HepG2 (cell line): Measurements from ENCODE around the gene STARD5. TPM values are rescaled to one million over a fixed set of nuclear protein-coding genes. Genes with fewer than 3 reads are reported as not detected.

ENCODE experiments used
- ATAC-seq: fragments of 200-7000 bp; cut with Tn5 transposase; 3 replicates; pipeline ENCODE4 v1.9.1; 2020; ENCODE audit warnings: mild to moderate bottlenecking, moderate library complexity
- BruUV-seq: library from RNA; stranded (reverse); fragments of 400-500 nt; replicated peaks from 2 replicates; lab custom pipeline; 2021; lab: Mats Ljungman, UMichigan
- CTCF ChIA-PET: fragments of 300-600 bp; formaldehyde crosslinking; extraction: SDS; loops from one replicate; lab custom pipeline; 2021; ENCODE audit warnings: low total read pairs, inconsistent platforms, low intra/inter-chr PET ratio; lab: Yijun Ruan, JAX
- POLR2A ChIA-PET: fragments of 350-600 bp; sonication (Branson Sonifier 250); formaldehyde crosslinking; loops from one replicate; lab custom pipeline; 2020; ENCODE audit warnings: antibody characterized with exemption, inconsistent platforms; lab: Yijun Ruan, JAX
- DNase-seq: peaks from one replicate; pipeline ENCODE4 v3.0.0-alpha.2; 2015; ENCODE audit warnings: low spot score
- FAIRE-seq: peaks from 3 replicates; lab custom pipeline; 2011; peaks lifted over from hg19 to GRCh38; lab: Jason Lieb, UNC
- H2AFZ ChIP-seq: one replicate; pipeline ENCODE4 v1.6.1; 2011; ENCODE audit warnings: low read length, inconsistent platforms
- H3K27ac ChIP-seq: fragments of 300-600 bp; 3 replicates; pipeline ENCODE4 v1.8.0; 2011; ENCODE audit warnings: mixed run types, mild to moderate bottlenecking, mixed read lengths, low read length, inconsistent platforms; ENCODE audit not compliant: insufficient read depth; ENCODE audit errors: extremely low read length
- H3K27me3 ChIP-seq, 2 experiments: fragments of 200-600 bp in 1 of 2; 2 replicates in 1 of 2; 3 replicates in 1 of 2; pipeline versions ENCODE4 v1.6.0 to v1.8.0; 2011; ENCODE audit warnings: low read length in 2 of 2, mild to moderate bottlenecking in 2 of 2, moderate library complexity in 2 of 2, inconsistent platforms in 1 of 2; ENCODE audit not compliant: insufficient read depth in 2 of 2, control insufficient read depth in 1 of 2
- H3K36me3 ChIP-seq, 2 experiments: fragments of 200-600 bp in 1 of 2; replicated peaks in 1 of 2; 2 replicates in 1 of 2; 3 replicates in 1 of 2; pipeline versions ENCODE4 v1.5.1 to v1.8.0; 2011; ENCODE audit warnings: low read length in 2 of 2, inconsistent platforms in 1 of 2; ENCODE audit not compliant: insufficient read depth in 2 of 2, control insufficient read depth in 1 of 2
- H3K4me1 ChIP-seq: 2 replicates; pipeline ENCODE4 v1.5.1; 2012; ENCODE audit warnings: low read length, inconsistent platforms; ENCODE audit not compliant: insufficient read depth
- H3K4me2 ChIP-seq: 2 replicates; pipeline ENCODE4 v1.6.0; 2011; ENCODE audit warnings: low read depth, low read length, inconsistent platforms
- H3K4me3 ChIP-seq, 3 experiments: fragments of 200-600 bp in 1 of 3; sonication (generic), shearing (Covaris generic) in 1 of 3; replicated peaks in 1 of 3; 2 replicates each; pipeline ENCODE4 v1.5.1; 2011 to 2016; ENCODE audit warnings: low read length in 3 of 3, inconsistent platforms in 2 of 3, low read depth in 2 of 3, mild to moderate bottlenecking in 2 of 3, control low read depth in 1 of 3, mixed read lengths in 1 of 3; ENCODE audit not compliant: insufficient read depth in 1 of 3
- H3K79me2 ChIP-seq: one replicate; pipeline ENCODE4 v1.6.1; 2011; ENCODE audit warnings: low read length, inconsistent platforms; ENCODE audit not compliant: insufficient read depth
- H3K9ac ChIP-seq: 2 replicates; pipeline ENCODE4 v1.6.0; 2011; ENCODE audit warnings: mild to moderate bottlenecking, low read depth, low read length, inconsistent platforms; ENCODE audit not compliant: insufficient read depth
- H3K9me3 ChIP-seq: 2 replicates; pipeline ENCODE4 v1.5.1; 2012; ENCODE audit warnings: mild to moderate bottlenecking, low read length
- H4K20me1 ChIP-seq: 2 replicates; pipeline ENCODE4 v1.6.0; 2011; ENCODE audit warnings: inconsistent platforms, mild to moderate bottlenecking, low read length, moderate library complexity; ENCODE audit not compliant: insufficient read depth
- FOXP1 ChIP-seq, 2 experiments: fragments of 450-650 bp in 1 of 2; IDR thresholded peaks; 2 replicates each; pipeline ENCODE4 v1.6.1; 2017 to 2018; ENCODE audit warnings: antibody characterized with exemption in 1 of 2
- LCORL ChIP-seq, 2 experiments: fragments of 450-650 bp in 1 of 2; sonication (generic) in 1 of 2; formaldehyde crosslinking in 1 of 2; IDR thresholded peaks; 2 replicates each; pipeline versions ENCODE4 v1.5.0 to v1.6.1; 2017 to 2020; ENCODE audit warnings: antibody characterized with exemption in 1 of 2, missing genetic modification reagents in 1 of 2
- NBN ChIP-seq: fragments of 450-650 bp; conservative IDR thresholded peaks from 2 replicates; pipeline ENCODE4 v1.6.1; 2017
- NFIC ChIP-seq: IDR thresholded peaks from 2 replicates; pipeline ENCODE4 v1.6.1; 2012; ENCODE audit warnings: mild to moderate bottlenecking, low read length, inconsistent platforms
- SMC3 ChIP-seq: IDR thresholded peaks from 2 replicates; pipeline ENCODE4 v1.6.1; 2011; ENCODE audit warnings: low read length, improper control_type of control experiment
- SRY ChIP-seq: sonication (generic); formaldehyde crosslinking; IDR thresholded peaks from 2 replicates; pipeline ENCODE4 v1.8.0; 2022; ENCODE audit warnings: mild to moderate bottlenecking, missing genetic modification reagents
- SSRP1 ChIP-seq: IDR thresholded peaks from 2 replicates; pipeline ENCODE4 v1.6.1; 2016; ENCODE audit warnings: control low read depth
- TBX2 ChIP-seq: sonication (generic); formaldehyde crosslinking; IDR thresholded peaks from 2 replicates; pipeline ENCODE4 v1.5.0; 2020; ENCODE audit warnings: missing genetic modification reagents, mild to moderate bottlenecking, borderline replicate concordance
- ZC3H4 ChIP-seq: sonication (generic); formaldehyde crosslinking; IDR thresholded peaks from 2 replicates; pipeline ENCODE4 v1.4.0; 2020; ENCODE audit warnings: missing genetic modification reagents, borderline replicate concordance
- ZNF331 ChIP-seq: sonication (generic); formaldehyde crosslinking; IDR thresholded peaks from 2 replicates; pipeline ENCODE4 v1.4.0; 2020; ENCODE audit warnings: missing genetic modification reagents
- WGBS: methylation state at CpG from one replicate; pipeline ENCODE4 v1.1.6; 2017; ENCODE audit warnings: low lambda C conversion rate; 5-methylcytosine and 5-hydroxymethylcytosine counted together
- in situ Hi-C: cut with HindIII; loops from 2 replicates; pipeline ENCODE4 v1.10.0; 2017; ENCODE audit warnings: low pct_unique_long_range_greater_than_20kb; ENCODE audit not compliant: extremely low pct_ligation_motif_present
- intact Hi-C: fragments of 100-400 bp; cut with micrococcal nuclease; formaldehyde crosslinking; loops from one replicate; pipeline ENCODE4 v1.10.0; 2022; ENCODE audit not compliant: unreplicated experiment
- polyA plus RNA-seq, 8 experiments: library from polyadenylated mRNA; depleted of rRNA in 3 of 8; stranded (reverse) in 7 of 8; unstranded in 1 of 8; fragments of >200 nt; fragmentation: Illumina TruSeq in 4 of 8; extraction: Trizol in 4 of 8; gene quantifications; 2 replicates each; pipeline versions ENCODE4 v1.2.1 to v1.2.3, GENCODE V29; 2011 to 2016; ENCODE audit warnings: low read depth in 4 of 8, missing spikeins in 1 of 8, mixed read lengths in 1 of 8; ENCODE audit not compliant: insufficient read depth in 1 of 8
- total RNA-seq, 5 experiments: library from RNA; depleted of rRNA; stranded (reverse); fragments of >200 nt; fragmentation: Illumina TruSeq; extraction: Trizol; gene quantifications; 2 replicates each; pipeline ENCODE4 v1.2.3, GENCODE V29; 2016; ENCODE audit warnings: low read depth in 1 of 5
- TF ChIP-seq, protein P1 (sequence below): sonication (generic); formaldehyde crosslinking; IDR thresholded peaks from 2 replicates; pipeline ENCODE4 v1.4.0; 2020; ENCODE audit warnings: missing genetic modification reagents, borderline replicate concordance
- TF ChIP-seq, protein P2 (sequence below): sonication (generic); formaldehyde crosslinking; IDR thresholded peaks from 2 replicates; pipeline ENCODE4 v1.4.0; 2020; ENCODE audit warnings: mild to moderate bottlenecking, missing genetic modification reagents, borderline replicate concordance
- TF ChIP-seq, protein P3 (sequence below): sonication (generic); formaldehyde crosslinking; IDR thresholded peaks from 2 replicates; pipeline ENCODE4 v1.8.1; 2023; ENCODE audit warnings: mild to moderate bottlenecking, inconsistent platforms, moderate library complexity, missing genetic modification reagents, borderline replicate concordance
- TF ChIP-seq, protein P4 (sequence below): sonication (generic); formaldehyde crosslinking; IDR thresholded peaks from 2 replicates; pipeline ENCODE4 v1.8.0; 2022; ENCODE audit warnings: missing genetic modification reagents, mild to moderate bottlenecking, inconsistent platforms, borderline replicate concordance

The STARD5 gene
- total and polyA plus RNA-seq, 2 of the 13 experiments (the other 11 are each of a cell fraction or from before 2014, with no cell fraction given) = 3.1 to 3.5 TPM

DNA sequence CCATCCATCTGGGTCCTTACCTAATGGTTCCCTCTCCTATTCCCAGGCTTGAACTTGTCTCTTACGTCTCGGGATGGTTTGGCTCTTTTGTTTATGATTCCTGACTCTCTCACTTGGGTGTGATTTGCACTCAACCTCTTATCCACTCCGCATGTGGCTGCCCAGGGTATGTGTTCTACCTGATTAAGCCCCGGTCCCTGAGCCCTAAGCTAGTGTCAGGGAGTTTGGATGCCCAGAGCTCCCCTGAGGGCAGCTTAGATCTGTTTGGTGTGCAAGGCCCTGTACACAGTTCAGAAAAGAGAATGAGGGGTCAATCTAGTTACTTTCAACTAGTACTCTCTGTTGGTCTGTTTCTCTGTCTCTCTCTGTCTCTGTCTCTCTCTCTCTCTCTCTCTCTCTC lies 15.9 kb upstream of the STARD5 start:
- POLR2A ChIA-PET = no interaction called here
- ATAC-seq (no peak), DNase-seq (no peak), FAIRE-seq (no peak)
- H3K27me3 ChIP-seq = no peaks in the 10 kb centered on the region; a peak in 1 of 5 replicates
- H3K9ac ChIP-seq = no peak overlapping the region
- intact Hi-C loops = no loop called here
- H3K4me1 ChIP-seq = no peaks in the 10 kb centered on the region
- no TSS peak for BruUV-seq
- no peak overlapping the region for H2AFZ ChIP-seq
- H3K4me2 ChIP-seq = no peak overlapping the region
- WGBS = 55% methylated on average over 4 of the region's 4 CpGs
- in situ Hi-C loops = no loop called here
- H3K9me3 ChIP-seq = no peaks in the 10 kb centered on the region
- CTCF ChIA-PET = no interaction called here
- H3K79me2 ChIP-seq = no peaks in the 10 kb centered on the region
- no peaks in the 10 kb centered on the region for H4K20me1 ChIP-seq
- H3K4me3 ChIP-seq = no peak overlapping the region
- no peaks in the 10 kb centered on the region for H3K36me3 ChIP-seq
- no peak overlapping the region for H3K27ac ChIP-seq
- TF ChIP-seq ZC3H4 (CRISPR knock-in tag) (no peak), FOXP1 (IDR thresholded peaks at IDR 0.05) (no peak), FOXP1 (CRISPR knock-in tag; IDR thresholded peaks at IDR 0.05) (no peak), TBX2 (CRISPR knock-in tag) (no peak), SRY (no peak), SSRP1 (no peak), LCORL (IDR thresholded peaks at IDR 0.05) (no peak), LCORL (CRISPR knock-in tag; IDR thresholded peaks at IDR 0.05) (no peak), NBN (no peak), NFIC (no peak), SMC3 (no peak), ZNF331 (CRISPR knock-in tag) (no peak)
- TF ChIP-seq, protein P1, sequence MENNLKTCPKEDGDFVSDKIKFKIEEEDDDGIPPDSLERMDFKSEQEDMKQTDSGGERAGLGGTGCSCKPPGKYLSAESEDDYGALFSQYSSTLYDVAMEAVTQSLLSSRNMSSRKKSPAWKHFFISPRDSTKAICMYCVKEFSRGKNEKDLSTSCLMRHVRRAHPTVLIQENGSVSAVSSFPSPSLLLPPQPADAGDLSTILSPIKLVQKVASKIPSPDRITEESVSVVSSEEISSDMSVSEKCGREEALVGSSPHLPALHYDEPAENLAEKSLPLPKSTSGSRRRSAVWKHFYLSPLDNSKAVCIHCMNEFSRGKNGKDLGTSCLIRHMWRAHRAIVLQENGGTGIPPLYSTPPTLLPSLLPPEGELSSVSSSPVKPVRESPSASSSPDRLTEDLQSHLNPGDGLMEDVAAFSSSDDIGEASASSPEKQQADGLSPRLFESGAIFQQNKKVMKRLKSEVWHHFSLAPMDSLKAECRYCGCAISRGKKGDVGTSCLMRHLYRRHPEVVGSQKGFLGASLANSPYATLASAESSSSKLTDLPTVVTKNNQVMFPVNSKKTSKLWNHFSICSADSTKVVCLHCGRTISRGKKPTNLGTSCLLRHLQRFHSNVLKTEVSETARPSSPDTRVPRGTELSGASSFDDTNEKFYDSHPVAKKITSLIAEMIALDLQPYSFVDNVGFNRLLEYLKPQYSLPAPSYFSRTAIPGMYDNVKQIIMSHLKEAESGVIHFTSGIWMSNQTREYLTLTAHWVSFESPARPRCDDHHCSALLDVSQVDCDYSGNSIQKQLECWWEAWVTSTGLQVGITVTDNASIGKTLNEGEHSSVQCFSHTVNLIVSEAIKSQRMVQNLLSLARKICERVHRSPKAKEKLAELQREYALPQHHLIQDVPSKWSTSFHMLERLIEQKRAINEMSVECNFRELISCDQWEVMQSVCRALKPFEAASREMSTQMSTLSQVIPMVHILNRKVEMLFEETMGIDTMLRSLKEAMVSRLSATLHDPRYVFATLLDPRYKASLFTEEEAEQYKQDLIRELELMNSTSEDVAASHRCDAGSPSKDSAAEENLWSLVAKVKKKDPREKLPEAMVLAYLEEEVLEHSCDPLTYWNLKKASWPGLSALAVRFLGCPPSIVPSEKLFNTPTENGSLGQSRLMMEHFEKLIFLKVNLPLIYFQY (CRISPR knock-in tag) = no peak
- TF ChIP-seq, protein P2, sequence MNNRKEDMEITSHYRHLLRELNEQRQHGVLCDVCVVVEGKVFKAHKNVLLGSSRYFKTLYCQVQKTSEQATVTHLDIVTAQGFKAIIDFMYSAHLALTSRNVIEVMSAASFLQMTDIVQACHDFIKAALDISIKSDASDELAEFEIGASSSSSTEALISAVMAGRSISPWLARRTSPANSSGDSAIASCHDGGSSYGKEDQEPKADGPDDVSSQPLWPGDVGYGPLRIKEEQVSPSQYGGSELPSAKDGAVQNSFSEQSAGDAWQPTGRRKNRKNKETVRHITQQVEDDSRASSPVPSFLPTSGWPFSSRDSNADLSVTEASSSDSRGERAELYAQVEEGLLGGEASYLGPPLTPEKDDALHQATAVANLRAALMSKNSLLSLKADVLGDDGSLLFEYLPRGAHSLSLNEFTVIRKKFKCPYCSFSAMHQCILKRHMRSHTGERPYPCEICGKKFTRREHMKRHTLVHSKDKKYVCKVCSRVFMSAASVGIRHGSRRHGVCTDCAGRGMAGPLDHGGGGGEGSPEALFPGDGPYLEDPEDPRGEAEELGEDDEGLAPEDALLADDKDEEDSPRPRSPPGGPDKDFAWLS = no peak
- TF ChIP-seq, protein P3, sequence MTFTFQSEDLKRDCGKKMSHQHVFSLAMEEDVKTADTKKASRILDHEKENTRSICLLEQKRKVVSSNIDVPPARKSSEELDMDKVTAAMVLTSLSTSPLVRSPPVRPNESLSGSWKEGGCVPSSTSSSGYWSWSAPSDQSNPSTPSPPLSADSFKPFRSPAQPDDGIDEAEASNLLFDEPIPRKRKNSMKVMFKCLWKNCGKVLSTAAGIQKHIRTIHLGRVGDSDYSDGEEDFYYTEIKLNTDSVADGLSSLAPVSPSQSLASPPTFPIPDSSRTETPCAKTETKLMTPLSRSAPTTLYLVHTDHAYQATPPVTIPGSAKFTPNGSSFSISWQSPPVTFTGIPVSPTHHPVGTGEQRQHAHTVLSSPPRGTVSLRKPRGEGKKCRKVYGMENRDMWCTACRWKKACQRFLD (CRISPR knock-in tag) = no peak
- TF ChIP-seq, protein P4, sequence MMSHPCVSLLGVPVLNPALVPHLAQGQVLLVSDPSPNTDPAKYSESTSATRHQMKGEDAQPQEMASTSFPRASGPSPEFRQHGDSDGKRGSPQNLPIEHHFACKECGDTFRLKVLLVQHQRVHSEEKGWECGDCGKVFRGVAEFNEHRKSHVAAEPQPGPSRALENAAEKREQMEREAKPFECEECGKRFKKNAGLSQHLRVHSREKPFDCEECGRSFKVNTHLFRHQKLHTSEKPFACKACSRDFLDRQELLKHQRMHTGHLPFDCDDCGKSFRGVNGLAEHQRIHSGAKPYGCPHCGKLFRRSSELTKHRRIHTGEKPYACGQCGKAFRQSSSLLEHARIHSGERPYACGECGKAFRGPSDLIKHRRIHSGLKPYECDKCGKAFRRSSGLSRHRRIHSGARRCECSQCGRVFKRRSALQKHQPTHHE (CRISPR knock-in tag) = no peak
